SK-N-SH treated with all-trans-retinoic acid at 6 μM for 48 hours (cell line): ENCODE data around the gene BABAM2.

Experiments used
- RARB ChIP-seq: fragments of 250-450 bp; sonication (Bioruptor Pico); IDR thresholded peaks from 2 replicates; pipeline ENCODE4 v1.8.0; 2021; ENCODE audit warnings: mild to moderate bottlenecking, moderate library complexity
- TOX ChIP-seq: fragments of 250-450 bp; sonication (Bioruptor Pico); IDR thresholded peaks from 2 replicates; pipeline ENCODE4 v1.8.0; 2021; ENCODE audit warnings: mild to moderate bottlenecking, moderate library complexity, borderline replicate concordance

GRCh38 chr2:27887111-27887510 lies 3.4 kb upstream of the BABAM2 start:
- TF ChIP-seq TOX = no peak
- no peak for TF ChIP-seq RARB (CRISPR knock-in tag)
